Hematopoietic multipotent progenitor cell treated with erythropoietin and hydrocortisone succinate and interleukin-3 and kit ligand, for 15 days (in vitro differentiated cells): ENCODE measurements around the gene QPCTL.

Experiments
- DNase-seq: peaks from one replicate; pipeline ENCODE4 v3.0.0-alpha.2; 2015; ENCODE audit warnings: low spot score

The QPCTL gene

DNA sequence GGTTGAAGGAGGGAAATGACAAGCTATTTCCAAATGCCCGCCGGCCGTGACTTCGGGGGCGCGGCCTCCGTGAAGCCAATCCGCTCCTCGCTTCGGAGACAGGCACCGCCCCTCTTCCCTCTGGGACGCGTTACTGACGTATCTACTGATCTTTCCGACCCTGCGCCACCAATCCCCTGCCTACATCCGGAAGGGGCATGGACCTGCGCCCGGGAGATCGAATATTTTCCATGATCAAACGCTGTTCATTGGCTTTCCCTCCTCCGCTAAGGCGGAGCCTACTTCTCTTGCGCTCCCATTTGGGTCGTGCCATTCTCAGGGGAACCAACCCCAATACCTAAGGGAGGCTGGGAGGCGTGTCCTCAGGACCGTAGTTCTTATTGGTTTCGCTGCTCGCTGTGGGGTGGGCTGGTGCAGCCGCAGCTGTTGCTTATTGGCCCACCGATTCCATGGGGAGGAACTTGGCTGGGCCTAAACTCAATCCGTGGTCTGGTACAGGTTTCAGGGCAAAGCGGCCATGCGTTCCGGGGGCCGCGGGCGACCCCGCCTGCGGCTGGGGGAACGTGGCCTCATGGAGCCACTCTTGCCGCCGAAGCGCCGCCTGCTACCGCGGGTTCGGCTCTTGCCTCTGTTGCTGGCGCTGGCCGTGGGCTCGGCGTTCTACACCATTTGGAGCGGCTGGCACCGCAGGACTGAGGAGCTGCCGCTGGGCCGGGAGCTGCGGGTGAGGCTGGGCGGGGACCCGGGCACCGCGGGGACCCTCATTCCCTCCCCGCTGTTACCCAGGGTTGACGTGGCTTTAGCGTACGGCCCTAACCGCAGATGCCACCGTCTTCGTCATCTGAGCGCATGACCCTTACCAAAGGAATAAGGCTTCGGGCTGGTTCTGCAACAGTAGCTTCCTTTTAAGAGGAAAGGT is at the start of gene QPCTL:
Gene QPCTL (plus strand): TSS at position 480 of the 919 bp plus-strand sequence. CDS start 38 bp downstream, at position 518.
- DNase-seq: peak; percentile 97

DNA sequence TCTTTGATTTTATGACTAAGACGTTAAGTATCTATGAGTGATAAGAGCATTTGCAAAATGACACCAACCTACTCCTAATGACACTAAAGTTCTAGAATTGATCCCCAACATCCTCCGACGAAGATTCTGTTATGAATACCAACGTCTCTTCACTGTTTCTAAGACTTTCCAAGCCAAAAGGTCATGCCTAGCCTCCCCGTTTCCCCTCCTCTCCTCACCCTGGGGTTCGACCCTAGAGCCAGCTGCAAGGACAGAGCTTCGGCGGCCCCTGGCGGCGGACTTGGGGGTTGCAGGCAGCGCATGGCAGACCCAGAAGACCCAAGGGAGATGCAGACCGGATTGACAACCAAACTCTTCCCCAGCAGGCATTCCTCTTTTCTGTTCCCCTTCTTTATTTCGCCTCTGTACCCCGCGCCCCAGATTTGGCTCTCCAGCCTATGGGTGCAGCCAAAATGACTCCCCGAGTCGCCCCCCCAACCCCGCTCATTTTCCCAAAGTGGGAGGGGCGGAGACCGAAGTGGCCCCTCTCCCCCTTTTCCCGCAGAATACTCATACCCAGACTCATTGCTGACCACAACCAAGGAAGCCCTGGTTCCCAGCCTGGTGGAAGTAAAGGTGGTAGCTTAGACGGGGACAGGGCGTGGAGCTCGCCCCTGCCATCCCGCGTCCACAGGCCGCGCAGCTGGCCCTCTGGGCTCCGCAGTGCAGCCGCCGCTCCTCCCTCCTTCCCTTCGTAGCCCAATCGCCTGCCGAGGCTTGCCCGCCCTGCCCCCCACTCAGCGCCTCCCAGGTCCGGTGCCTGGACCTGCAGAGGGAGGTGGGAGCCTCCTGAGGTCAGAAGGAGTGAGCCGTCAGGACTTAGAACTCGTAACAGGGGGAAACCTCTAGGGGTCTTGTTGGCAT is 49.2 kb upstream of the QPCTL start:
- DNase-seq: peak; percentile 80

DNA sequence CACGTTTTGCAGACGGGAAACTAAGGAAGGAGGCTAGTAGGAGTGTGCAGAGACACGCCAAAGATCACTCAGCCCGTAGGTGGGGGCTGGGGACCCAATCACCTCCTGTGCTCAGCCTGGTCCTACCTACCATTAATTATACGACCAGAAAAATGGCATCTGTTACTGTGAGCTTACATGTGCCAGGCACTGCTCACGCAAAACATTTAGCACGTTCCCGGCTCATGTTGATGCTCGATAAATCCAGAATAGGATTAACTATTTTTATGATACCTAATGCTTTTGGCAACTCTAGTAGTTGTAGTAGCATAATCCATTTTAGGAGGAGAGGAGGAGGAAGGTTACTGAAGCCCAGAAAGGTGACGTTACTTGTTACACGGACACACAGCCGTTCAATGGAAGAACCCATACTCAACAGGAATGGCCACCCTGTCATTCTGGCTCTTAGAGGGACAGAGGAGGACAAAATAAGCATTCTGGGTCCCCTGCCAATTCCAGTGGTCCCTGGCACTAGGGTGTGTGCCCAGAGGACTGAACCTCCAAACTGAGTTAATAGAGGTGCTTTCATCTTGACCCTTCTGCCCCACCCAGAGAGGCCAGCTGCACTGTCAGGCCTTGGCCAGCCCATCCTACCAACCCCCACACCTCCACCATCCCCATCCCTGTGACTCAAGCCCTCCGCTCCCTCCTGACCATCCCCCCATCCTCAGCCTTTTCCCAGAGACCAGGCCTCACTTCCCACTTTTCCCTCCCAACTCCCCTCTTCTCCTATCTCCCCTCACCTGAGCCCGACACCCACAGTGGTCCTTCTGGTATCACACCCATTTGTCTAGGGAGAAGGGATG is 48.3 kb upstream of the QPCTL start:
- no peak for DNase-seq

DNA sequence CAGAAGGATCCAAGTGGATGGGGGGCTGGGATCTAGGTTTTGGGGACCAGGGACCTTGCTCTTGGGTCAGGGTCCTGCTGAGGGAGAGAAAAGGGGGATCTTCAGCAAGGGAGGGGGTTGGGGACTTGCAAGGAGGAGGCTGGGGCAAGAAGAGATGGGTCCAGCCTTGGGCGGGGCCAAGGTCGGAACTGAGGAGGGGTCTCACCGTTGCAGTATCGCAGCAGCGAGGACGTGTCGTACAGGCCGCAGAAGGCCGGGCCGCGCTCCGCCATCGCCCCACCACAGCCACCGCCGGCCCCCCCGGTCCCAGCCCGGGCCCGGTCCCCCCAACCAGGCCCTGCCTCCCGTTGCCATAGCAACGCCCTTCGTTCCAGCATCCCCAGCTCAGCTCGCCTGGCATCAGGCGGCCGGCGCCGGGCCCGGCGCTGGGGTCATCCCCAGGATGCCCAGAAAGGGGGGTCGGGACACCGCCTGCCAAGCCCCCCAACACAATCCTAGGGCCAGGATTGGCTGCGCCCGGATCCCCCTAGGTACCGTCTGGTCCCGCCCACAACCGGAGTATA is 47.3 kb upstream of the QPCTL start:
- no peak for DNase-seq

DNA sequence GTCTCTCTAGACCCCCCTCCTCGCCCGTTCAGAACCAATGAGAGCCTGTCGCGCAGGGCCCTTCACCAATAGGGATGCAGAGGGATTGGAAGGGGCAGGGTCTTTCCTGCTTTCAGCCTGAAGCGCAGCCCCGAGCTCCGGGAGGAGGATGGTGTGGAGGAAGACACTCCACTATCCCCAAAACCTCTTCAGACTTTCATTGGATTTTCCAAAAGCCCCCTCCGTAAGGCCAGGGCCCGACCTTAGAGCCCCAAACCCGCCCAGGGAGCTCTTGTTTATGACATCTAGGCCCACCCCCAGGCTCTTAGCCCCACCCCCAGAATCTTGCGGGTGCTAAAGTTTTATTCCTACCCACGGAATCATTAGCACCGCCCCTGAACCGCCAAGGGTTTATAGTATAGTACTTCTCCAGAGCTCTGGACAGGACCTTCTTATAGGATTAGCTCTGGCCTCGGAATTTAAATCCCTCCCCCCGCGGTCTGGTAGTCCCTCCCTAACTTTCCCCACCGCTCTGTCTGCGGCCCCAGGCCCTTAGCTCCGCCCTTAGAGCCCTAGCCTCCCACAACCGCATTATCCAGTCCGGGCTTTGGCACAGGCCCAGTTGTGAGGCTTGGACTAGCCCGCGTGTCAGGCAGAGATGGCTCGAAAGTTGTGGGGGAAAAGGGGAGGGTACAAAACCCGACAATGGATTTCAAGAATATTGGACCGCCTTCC is 46.7 kb upstream of the QPCTL start:
- DNase-seq: peak; percentile 20

DNA sequence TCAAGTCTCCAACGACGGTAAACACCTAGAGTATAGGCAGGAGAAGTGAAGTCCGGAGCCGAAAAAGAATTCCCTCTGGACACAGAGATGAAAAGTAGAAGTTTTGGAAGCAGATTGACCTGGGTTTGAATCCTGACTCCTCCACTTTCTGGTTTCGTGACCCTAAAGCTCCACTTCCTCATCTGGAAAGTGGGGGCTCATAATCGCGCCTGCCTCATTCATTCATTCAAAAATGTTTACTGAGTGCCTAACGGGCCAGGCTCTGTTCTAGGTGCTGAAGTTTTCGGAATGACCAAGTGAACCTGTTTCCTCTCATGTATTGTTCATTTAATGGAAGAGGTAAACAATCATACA is 46.1 kb upstream of the QPCTL start:
- no peak for DNase-seq

DNA sequence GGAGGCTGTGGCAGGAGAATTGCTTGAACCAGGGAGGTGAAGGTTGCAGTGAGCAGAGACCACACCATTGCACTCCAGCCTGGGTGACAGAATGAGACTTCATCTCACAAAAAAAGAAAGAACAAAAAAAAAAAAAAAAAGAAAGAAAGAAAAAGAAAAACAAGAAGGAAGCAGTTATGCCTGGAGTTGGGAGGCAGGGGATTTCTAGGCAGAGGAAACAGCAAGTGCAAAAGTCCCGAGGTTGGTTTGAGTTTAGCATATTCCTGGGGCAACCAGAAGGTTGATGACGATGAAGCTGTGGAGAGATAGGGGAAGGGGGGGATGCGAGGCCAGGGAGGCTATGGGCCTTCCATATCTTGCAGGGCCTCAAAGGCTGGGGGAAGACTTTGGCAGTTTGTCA is 41.7 kb upstream of the QPCTL start:
- DNase-seq: no peak

DNA sequence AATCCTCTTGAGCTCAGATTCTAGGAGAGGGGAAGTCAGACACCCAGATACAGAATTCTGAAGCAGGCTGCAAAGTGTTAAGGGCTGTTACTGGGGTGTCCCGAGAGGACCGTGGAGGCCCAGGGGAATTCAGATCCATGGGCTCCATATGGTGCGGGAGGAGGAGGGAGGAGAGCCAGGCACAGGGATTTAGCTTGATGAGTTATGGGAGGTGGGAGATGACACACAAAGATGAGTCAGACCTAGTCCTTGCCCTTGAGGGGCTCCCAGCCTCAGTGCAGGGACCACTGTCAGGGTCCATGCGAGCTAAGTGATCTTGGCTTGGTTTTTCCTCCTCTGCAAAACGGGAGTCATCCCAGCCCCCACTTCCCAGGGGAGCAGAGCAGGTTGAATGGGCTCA is 38.8 kb upstream of the QPCTL start:
- DNase-seq: no peak

DNA sequence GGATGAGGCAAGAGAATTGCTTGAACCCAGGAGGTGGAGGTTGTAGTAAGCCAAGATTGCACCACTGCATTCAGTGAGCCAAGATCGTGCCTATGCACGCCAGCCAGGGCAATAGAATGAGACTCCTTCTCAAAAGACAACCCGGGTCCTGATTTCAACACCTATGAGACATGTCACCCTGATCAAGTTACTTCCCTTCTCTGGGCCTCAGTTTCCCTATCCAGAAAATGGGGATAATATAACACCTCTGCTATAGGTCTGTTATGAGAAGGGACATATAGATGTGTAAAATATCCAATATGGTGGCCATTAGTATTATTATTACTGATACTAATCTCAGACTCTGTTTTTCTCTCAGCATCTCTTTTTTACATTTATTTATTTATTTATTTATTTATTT is 37.4 kb upstream of the QPCTL start:
- no peak for DNase-seq

DNA sequence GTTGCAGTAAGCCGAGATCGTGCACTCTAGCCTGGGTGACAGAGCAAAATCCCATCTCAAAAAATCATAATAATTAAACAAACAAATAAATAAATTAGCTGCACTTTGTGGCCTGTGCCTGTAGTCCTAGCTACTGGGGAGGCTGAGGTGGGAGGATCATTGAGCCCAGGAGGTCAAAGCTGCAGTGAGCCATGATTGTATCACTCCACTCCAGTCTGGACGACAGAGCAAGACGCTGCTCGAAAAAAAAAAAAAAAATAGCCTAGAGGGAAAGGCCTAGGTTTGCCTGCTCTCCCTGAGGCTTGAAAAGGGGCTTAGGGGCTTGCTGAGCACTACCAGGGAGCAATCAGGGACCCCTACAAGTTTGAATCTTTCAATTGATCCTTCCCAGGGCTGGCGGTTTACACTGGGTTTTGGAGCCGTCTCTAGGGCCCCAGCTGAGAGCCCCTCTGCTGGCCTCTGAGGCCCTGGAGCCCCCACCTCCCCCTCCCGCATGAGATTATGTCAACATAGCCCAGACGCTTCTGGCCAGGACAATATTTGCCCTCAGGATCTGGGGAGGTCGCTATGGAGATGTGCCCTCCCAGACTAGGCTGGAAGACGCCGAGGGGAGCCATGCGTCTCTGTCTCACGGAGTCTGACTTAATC is 34.8 kb upstream of the QPCTL start:
- no peak for DNase-seq

DNA sequence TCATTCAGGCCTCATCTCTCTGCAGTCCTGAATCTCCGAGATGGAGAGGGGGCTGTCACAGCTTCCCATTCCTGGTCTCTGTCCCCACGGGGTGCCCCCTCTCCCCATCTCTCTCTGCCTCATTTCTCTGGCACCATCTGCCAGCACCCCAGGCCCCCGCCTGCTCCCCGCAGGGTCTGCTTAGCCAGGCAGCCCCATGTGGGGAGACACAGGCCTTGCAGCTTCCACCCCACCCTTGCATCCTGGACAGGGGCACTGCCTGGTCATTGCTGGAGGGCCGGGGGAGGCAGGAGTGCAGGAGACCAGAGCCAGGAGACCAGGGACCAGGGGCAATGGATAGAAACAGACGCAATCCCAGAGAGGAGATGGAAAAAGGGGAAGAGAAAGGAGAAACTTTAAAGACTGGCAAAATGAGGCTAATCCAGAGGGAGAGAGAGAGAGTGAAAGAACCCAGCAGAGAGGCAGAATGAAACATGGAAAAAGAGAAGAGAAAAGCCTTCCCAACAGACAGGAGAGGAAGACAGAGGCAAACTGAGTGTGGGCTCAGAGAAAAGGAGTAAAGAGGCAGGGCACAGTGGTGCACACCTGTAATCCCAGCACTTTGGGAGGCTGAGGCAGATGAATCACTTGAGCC is 33.3 kb upstream of the QPCTL start:
- no peak for DNase-seq

DNA sequence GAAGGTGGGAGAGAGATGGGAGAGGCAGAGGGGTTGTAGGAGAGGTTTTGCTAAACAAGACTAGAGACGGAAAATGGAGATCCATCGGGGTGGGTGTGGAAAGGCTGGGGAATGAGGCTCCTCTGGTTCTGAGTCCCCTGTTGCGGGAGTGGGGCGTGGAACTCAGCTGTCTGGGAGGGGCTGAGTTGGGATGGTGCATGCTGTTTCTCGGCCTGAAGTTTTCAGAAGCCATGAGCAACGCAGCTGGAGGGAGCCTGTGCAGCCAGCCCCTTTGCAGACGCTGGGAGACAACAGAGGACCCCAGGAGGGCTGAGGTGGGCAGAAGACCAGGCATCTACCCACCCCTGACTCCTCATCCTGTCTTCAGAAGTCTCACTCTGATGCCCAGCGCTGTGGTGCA is 31.8 kb upstream of the QPCTL start:
- no peak for DNase-seq

DNA sequence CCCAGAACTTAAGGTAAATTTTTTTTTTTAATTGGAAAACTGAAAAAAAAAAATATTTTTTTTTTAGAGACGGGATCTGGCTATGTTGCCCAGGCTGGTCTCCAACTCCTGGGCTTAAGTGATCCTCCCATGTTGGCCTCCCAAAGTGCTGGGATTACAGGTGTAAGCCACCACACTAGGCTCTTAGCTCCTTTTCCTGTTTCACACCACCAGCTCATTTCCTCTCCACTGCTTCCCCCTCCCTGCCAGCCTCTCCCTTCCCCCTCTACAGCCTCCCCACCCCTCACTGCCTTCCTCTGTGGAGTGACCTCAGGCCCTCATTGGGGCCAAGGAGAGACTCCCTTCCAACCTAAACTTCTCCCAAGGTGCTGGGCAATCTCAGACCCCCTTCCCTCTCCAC is 28.7 kb upstream of the QPCTL start:
- no peak for DNase-seq

DNA sequence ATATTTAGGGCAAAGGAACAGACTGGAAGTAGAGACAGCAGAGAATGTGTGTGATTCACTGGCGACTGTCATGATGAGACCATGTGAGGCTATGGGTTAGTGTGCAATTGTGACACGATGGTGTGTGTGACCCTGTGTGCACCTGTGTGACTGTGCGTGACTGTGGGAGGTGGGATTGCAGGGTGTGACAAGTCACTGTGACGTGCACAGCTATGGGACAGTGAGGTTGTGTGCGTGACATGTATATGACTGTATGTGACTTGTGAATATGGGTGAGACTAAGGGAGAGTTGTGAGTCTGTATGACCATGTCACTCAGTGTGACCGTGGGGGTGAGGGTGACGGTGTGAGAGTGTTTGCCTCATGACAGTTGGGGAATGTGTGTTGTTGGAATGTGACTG is 27.9 kb upstream of the QPCTL start:
- DNase-seq: no peak

DNA sequence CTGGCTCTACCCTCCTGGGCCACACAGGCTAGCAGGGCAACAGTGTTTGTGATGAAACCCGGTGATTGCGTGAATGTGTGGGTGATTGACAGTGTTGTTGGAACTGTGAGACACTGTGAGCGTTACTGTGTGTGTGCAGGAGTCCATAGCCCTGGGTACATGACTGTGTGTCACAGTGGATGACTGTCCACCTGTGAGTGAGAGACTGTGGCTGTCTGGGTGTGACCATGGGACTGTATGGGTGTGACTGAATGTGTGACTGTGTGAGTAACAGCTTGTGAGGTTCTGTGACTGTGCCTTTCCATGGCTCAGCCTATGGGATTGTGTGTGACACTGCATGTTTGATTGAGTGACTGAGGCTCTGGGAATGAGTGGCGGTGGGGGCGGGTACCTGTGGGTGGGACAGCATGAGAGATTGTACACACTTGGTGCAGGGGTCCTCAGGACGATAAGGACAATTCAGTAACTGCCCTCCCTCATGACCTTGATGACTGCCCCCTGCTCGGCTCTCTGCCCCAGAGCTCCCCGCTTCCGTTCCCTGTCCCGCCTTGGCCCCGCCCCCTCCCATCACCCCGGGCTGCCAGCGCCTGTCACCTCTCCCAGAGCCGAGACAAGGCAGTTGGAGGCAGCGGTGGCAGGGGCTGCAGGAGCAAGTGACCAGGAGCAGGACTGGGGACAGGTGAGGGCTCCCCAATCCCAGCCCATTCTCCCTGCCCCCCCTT is 24.7 kb upstream of the QPCTL start, which contains the start of gene GIPR:
Gene GIPR (plus strand): TSS at position 602 of the 722 bp plus-strand sequence. CDS start 1,300 bp downstream, outside the sequence.
- no peak for DNase-seq

DNA sequence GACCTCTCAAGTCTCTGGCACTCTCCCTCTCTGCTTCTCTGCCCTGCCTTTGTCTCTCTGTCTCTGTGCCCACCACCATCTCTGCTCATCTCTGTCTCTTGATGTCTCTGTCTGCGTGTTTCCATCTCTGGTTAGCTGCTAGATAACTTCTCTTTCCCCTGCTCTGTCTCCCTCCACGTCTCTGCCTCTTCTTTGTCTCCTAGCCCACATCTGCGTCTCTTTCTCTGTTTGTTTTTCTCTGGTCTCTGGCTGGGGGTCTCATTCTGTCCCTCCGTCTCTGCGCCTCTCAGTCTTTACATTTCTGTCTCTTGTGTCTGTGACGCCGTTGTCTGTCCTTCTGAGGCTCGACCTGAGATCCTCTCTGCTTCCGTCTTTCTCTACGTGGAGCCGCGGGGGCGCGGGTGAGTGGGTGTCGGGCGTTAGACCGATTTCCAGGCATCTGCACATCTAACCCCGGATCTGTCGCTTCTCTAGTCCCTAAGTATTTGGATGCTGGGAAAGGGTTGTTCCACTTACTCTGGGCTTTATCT is 24.1 kb upstream of the QPCTL start:
- DNase-seq: no peak

DNA sequence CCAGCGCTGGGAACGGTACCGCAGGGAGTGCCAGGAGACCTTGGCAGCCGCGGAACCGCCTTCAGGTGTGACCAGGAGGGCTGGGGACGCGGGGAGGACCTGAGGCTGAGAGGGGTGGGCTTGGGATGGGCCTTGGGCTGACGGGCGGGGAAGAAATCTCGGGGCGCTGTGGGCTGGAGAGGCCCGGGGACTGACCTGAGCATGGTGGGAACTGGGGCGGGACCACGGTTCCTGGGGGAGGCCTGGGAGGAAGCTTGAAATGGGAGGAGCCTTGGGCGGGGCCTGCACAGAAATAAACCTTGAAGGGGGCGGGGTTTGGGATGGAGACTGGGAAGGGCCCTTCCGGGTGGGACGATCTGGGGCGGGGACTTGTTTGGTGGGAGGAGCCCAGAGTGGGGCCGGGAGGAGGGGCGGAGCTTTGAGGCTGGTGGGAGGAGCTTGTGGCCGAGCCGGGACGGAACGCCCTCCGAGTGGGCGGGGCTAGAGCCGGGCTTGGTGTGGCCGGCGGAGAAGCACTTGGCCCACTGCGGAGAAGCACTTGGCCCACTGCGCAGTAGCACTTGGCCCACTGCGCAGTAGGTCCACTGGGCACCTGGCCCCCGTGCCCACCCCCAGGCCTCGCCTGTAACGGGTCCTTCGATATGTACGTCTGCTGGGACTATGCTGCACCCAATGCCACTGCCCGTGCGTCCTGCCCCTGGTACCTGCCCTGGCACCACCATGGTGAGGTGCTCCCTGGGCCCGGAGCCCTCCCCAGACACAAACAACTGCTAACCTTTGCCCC is 21.6 kb upstream of the QPCTL start:
- DNase-seq: peak; percentile 83

DNA sequence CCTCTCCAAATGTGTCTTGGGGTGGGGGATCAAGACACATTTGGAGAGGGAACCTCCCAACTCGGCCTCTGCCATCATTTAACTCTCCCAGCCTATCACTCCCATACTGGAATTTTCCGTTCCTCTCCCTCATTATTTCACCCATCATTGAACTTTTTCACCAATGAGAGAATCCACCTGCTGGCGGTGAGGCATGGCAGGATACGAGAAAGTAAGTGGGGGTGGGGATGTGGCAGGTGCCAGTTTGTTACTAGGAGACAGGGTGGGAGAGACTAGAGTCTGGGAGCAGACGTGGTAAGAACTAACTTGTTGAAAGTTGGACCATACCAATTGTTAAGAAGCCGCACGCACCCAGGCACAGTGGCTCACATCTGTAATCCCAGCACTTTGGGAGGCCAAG is 17.5 kb upstream of the QPCTL start:
- no peak for DNase-seq
